ENCODE measurements around the gene IL18BP.

DNA sequence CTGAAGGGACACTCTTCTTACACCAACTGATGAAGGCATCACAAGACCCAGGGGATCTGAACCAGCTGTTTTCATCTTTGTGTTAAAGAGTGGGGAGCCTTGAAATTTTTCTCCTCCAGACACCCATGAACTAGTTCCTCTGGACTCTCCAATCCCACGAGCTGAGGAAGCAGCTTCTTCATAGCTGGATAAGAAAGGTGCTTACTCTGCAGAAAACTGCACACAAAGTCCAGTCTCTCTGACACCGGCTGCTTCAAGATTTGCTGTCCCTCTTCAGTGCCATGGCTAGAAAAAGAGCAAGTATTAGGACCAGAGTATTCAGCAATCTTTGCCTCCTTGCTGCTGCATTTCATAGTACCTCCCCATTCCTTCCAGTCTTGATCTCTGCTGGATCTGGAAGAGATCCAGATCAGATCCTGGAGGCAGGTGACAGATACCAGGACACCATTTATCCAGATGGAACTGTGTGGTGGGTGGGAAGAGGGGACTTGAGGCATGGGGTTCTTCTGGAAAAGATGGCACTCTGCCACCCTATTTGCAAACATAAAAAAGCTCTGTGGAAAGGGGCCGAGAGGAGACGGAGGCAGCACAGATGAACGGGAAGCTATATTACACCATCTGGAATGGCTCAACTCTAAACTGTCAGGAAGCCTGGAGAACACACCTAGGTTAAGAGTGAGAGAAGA is 25.5 kb downstream of the IL18BP start:
- TF ChIP-seq CTCF (IDR thresholded peaks at IDR 0.05; ENCODE audit: low read depth, low read length) (no peak), EZH2phosphoT487 (IDR thresholded peaks at IDR 0.05; ENCODE audit: low read depth) (no peak)
